Parathyroid adenoma (tissue), 2 donors: ENCODE measurements around the gene IL1RL2.

Source experiments
- H2AFZ ChIP-seq: fragments of 300-600 bp; sonication (generic); one replicate; pipeline ENCODE4 v1.7.0; 2017; ENCODE audit warnings: antibody characterized with exemption, mild to moderate bottlenecking
- H3K27ac ChIP-seq: fragments of 300-600 bp; sonication (generic); one replicate; pipeline ENCODE4 v1.7.0; 2017
- H3K27me3 ChIP-seq: fragments of 300-600 bp; sonication (generic); one replicate; pipeline ENCODE4 v1.7.0; 2017; ENCODE audit warnings: low read length; ENCODE audit not compliant: control insufficient read depth, insufficient read depth
- H3K36me3 ChIP-seq: fragments of 300-600 bp; sonication (generic); one replicate; pipeline ENCODE4 v1.7.0; 2017; ENCODE audit warnings: low read length; ENCODE audit not compliant: control insufficient read depth, insufficient read depth
- H3K4me1 ChIP-seq: fragments of 300-600 bp; sonication (generic); one replicate; pipeline ENCODE4 v1.7.0; 2017; ENCODE audit warnings: control low read depth
- H3K4me2 ChIP-seq: fragments of 300-600 bp; sonication (generic); one replicate; pipeline ENCODE4 v1.7.0; 2017; ENCODE audit warnings: low read length
- H3K4me3 ChIP-seq: fragments of 300-600 bp; sonication (generic); one replicate; pipeline ENCODE4 v1.7.0; 2017; ENCODE audit warnings: low read depth, low read length
- H3K79me2 ChIP-seq: fragments of 300-600 bp; sonication (generic); one replicate; pipeline ENCODE4 v1.7.0; 2017; ENCODE audit warnings: control low read depth
- H3K9ac ChIP-seq: fragments of 300-600 bp; sonication (generic); one replicate; pipeline ENCODE4 v1.7.0; 2017; ENCODE audit warnings: mild to moderate bottlenecking
- H3K9me3 ChIP-seq: fragments of 300-600 bp; sonication (generic); one replicate; pipeline ENCODE4 v1.7.0; 2017; ENCODE audit warnings: low read length; ENCODE audit not compliant: control insufficient read depth
- CTCF ChIP-seq: fragments of 300-600 bp; sonication (generic); IDR thresholded peaks from one replicate; pipeline ENCODE4 v1.7.0; 2017; ENCODE audit warnings: antibody characterized with exemption, mild to moderate bottlenecking
- donor health status: primary hyperparathyroidism.

Gene IL1RL2

DNA sequence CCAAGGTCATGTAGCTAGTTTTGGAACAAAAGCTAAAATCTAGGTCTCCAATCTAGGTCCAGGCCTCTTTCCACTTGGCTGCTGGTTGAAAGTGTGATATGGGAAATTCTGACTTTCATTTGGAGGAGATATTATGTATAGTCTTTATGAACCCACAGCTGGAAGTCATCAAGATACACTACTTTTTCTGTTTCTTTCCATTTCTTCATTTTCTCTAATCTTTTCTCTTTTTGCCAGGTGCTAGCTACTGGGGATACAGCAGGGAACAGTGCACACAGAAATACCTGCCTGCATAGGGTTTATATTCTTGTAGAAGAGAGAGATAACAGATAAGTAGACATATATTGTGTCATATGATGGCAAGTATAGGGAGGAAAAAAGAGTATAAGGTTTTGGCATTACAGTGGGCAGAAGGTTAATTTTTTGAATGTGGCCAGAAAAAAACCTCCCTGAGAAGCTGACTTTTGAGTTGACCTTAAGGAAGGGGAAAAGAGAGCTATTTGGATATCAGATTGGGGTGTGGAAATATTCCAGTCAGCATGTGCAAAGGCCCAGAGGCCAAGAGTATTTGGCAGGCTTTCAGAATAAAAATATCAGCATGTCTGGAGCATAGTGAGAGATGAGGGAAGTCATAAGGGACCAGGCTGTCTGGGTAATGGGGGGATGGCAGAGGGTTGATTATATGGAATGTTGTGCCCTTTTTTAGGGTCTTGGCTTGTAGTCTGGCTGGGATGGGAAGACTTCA, 28.6 kb upstream of the IL1RL2 start:
- Histone ChIP-seq H3K4me2 (no peak overlapping the region), H3K36me3 (peaks cover 4% of the 10 kb centered on the region), H3K27ac (peak overlapping the region; percentile 93), H3K79me2 (peaks cover 22% of the 10 kb centered on the region), H2AFZ (no peak overlapping the region), H3K4me3 (no peak overlapping the region), H3K27me3 (no peaks in the 10 kb centered on the region), H3K9me3 (no peaks in the 10 kb centered on the region), H3K4me1 (peaks cover 55% of the 10 kb centered on the region), H3K9ac (no peak overlapping the region)
- TF ChIP-seq CTCF, result no peak

GRCh38 chr2:102159295-102159694, 27.5 kb upstream of the IL1RL2 start:
- Histone ChIP-seq H3K36me3 (peaks cover 4% of the 10 kb centered on the region), H3K4me2 (no peak overlapping the region), H3K27ac (peak overlapping the region; percentile 37), H3K9ac (no peak overlapping the region), H3K4me3 (no peak overlapping the region), H3K9me3 (no peaks in the 10 kb centered on the region), H3K79me2 (peaks cover 25% of the 10 kb centered on the region), H3K27me3 (no peaks in the 10 kb centered on the region), H3K4me1 (peaks cover 58% of the 10 kb centered on the region), H2AFZ (no peak overlapping the region)
- TF ChIP-seq CTCF, result no peak

DNA sequence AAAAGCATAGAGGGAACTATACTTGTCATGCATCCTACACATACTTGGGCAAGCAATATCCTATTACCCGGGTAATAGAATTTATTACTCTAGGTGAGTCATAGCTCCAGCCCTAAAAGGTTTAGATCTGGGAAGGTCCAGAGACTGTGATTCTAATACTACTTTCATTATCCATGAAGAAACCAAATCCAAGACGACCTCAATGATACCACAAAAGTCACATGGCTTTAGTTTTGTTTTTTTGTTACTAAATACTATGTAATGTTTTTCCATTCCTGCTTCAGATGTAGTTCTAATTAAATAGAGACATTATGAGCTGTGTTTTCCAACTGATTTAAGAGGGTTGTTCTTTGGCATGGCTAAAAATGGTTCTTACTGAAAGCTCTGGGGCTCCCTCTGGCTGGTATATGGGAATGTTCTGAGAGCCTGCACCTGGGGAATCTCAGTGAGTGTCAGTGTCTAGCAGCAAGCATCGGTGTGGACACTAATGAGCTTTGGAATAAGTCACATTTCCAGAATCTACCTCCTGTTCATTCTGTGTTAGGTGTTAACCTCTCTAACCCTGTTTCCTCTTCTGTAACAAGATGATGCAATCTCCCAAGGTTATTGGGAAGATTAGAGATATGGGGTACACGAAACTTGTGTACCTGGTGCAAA, 20.5 kb upstream of the IL1RL2 start:
- Histone ChIP-seq H3K36me3 (no peaks in the 10 kb centered on the region), H3K27ac (no peak overlapping the region), H2AFZ (no peak overlapping the region), H3K9me3 (no peaks in the 10 kb centered on the region), H3K4me2 (no peak overlapping the region), H3K4me3 (no peak overlapping the region), H3K79me2 (peaks cover 17% of the 10 kb centered on the region), H3K9ac (no peak overlapping the region), H3K4me1 (peaks cover 12% of the 10 kb centered on the region), H3K27me3 (no peaks in the 10 kb centered on the region)
- peak; percentile 87 for TF ChIP-seq CTCF

GRCh38 chr2:102168026-102168771, 18.6 kb upstream of the IL1RL2 start:
- no peak overlapping the region for H3K27ac ChIP-seq
- no peak overlapping the region for H2AFZ ChIP-seq
- H3K4me1 ChIP-seq, result peaks cover 12% of the 10 kb centered on the region
- no peaks in the 10 kb centered on the region for H3K27me3 ChIP-seq
- no peaks in the 10 kb centered on the region for H3K9me3 ChIP-seq
- no peak for TF ChIP-seq CTCF
- peaks cover 10% of the 10 kb centered on the region for H3K79me2 ChIP-seq
- no peak overlapping the region for H3K4me2 ChIP-seq
- H3K9ac ChIP-seq, result no peak overlapping the region
- no peak overlapping the region for H3K4me3 ChIP-seq
- no peaks in the 10 kb centered on the region for H3K36me3 ChIP-seq
